GM13977 (cell line): ENCODE data around the gene MAML3.

Experiments
- DNase-seq: peaks from one replicate; pipeline ENCODE4 v3.0.0; 2012; ENCODE audit warnings: low spot score
- in situ Hi-C: fragments of 300-500 bp; cut with MboI; formaldehyde crosslinking; loops from one replicate; pipeline ENCODE4 v1.12.0; 2022; ENCODE audit warnings: low sequenced_read_pairs, low pct_unique_long_range_greater_than_20kb, mixed read lengths, inconsistent platforms; ENCODE audit not compliant: unreplicated experiment
- TF ChIP-seq, protein P1 (sequence below): IDR thresholded peaks from 2 replicates; pipeline ENCODE4 v1.5.1; 2012; ENCODE audit warnings: mild to moderate bottlenecking, control low read depth; ENCODE audit not compliant: insufficient read depth; ENCODE audit errors: extremely low read depth, missing control alignments

The MAML3 gene

DNA sequence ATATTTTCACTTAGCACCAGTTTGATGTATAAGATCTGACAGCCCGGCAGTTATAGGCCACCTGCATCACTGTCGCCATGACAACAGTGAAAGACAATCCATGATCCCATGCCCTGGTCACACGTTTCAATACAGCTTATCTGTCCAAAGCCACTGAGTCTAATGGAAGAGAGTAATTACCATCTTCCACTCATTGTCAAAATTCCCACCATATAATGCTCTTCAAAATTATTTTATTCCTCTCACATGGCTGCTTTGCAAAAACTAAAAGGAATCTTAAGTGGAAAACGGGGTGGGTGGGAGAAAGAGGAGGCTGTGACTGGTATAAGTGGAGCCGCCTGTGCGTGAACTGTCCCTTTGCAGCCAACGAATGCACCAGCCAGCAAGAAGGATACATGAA, 44.2 kb downstream of the MAML3 start:
- TF ChIP-seq, protein P1, sequence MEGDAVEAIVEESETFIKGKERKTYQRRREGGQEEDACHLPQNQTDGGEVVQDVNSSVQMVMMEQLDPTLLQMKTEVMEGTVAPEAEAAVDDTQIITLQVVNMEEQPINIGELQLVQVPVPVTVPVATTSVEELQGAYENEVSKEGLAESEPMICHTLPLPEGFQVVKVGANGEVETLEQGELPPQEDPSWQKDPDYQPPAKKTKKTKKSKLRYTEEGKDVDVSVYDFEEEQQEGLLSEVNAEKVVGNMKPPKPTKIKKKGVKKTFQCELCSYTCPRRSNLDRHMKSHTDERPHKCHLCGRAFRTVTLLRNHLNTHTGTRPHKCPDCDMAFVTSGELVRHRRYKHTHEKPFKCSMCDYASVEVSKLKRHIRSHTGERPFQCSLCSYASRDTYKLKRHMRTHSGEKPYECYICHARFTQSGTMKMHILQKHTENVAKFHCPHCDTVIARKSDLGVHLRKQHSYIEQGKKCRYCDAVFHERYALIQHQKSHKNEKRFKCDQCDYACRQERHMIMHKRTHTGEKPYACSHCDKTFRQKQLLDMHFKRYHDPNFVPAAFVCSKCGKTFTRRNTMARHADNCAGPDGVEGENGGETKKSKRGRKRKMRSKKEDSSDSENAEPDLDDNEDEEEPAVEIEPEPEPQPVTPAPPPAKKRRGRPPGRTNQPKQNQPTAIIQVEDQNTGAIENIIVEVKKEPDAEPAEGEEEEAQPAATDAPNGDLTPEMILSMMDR: no peak
- DNase-seq: no peak
- in situ Hi-C loops: no loop called here

DNA sequence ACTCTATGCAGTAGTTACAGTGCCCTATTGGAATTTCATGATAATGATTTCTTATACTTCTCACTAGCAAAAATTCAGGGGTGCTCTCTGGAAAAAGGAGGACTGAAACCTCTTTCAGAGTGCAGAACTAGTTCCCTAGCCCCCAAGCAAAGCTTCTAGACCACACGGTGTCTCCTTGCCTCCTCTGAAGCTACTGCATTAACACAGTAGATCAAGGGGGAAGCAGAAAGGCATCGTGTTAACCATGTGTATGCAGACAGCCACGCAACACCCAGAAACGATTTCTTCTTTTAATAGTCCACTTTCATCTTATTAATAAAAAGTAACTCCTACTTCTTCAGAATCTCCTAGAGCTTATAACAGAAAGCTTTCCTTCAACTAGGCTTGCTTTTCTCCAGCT, 44.7 kb downstream of the MAML3 start:
- in situ Hi-C loops: no loop called here
- TF ChIP-seq, protein P1: no peak
- no peak for DNase-seq

DNA sequence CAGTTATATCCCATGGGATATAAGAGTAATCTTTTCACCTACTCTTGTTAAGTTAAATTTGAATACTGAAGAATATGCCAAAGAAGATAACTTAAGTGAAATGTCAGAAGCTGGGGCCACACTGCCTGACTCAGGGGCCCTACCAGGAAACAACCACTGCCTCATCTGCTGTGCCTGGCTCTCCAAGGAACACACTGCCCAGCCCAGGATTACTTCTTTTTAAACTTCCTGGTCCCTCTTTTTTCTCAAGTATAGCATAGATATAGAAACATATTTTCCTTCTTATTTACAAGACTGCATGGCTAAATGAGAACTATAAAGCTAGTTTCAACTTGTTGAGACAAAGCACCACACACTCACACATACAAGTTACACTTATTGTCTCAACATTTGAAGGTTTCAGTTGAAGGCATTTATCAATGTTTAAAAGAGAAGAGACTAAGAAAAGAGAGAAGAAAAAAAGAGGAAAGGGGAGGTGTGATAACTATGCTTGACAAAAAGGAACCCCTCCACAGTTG, 45.2 kb downstream of the MAML3 start:
- no peak for DNase-seq
- in situ Hi-C loops: no loop called here
- TF ChIP-seq, protein P1: no peak

DNA sequence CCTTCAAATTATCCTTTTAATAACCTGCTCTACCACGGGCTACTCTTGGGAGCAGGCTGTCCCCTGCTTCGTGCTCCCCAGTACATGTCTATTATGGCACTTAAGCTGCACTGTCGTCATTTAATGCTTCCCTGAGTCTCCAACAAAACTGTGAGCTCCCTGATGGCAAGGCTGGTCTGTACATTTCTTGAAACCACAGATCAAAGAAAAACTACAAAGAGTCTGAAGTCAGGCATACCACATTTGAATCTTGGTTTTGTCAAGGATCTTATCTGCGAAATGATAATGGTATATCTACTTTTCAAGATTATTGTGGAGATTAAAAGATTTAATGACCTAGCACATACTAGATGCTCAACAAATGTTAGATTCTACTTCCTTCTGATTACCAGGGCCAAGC, 45.7 kb downstream of the MAML3 start:
- in situ Hi-C loops: no loop called here
- no peak for DNase-seq
- TF ChIP-seq, protein P1: no peak

DNA sequence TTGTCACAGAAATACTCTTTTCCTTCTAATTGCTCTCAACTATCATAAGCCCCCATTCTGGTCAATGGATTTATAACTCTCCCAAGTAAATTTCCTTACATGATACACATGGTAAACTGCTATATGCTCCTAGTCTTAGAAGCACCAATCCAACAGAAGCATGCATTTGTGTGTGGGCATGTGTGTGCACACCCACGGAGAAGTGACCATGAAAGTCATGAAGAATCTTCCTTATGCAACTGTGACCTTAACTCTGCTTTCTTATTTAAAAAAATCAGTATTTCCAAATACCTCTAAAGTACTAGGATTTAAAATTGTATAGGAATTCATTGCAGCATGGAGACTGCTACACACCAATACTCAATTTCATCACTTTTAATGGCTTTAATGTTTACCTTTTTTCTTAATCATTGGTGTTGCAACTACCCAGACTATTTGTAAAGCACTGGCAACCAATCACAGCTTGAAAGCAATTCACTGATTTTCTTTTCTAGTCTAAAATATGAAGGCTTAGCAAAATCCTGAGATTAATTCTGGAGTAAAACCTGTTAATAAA, 47.6 kb downstream of the MAML3 start:
- TF ChIP-seq, protein P1: no peak
- no peak for DNase-seq
- in situ Hi-C loops: no loop called here

DNA sequence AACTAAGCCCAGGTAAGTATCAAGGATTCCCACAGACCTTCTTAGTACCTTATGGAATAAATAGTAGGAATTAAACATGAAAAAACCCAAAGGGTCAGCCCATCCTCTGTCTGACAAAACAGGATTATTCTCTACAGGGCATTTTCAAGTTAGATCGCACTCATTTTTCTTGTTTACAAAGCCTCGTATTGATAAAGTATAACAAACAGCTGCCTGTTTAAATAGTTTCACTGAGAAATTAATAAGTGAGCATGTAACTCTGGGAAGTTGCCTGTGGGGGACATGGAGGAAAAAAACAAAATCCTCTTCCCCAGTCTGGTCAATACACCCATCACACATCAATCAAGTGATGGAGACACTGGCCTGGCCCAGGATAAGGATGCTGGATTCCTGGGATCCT, 48.5 kb downstream of the MAML3 start:
- no peak for DNase-seq
- TF ChIP-seq, protein P1: no peak
- in situ Hi-C loops: no loop called here

DNA sequence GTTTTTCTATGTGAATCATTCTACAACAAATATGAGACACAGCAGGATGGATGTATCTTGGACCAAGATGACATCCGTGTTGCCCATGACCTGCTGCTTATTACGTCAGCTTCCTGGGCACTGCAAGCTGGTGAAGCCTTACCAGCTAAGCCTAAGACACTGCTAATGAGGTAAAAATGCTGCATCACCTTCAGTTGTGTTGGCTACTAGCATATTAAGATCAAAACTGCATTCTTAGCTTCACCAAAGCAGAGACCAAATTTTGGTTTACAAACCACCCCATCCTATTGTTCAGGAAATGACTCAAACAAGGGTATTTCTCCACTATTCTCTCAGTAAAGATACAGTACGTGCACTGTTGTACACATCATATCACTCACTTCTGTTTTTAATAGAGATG, 50.3 kb downstream of the MAML3 start:
- peak; percentile 26 for DNase-seq
- in situ Hi-C loops: no loop called here
- TF ChIP-seq, protein P1: no peak
